ENCODE data around the gene TPRG1L.

Gene TPRG1L

GRCh38 chr1:3590951-3591865, 33.6 kb upstream of the TPRG1L start:
- in situ Hi-C loops (cut with MboI; ENCODE audit: low pct_unique_long_range_greater_than_20kb, low sequenced_read_pairs), result no loop called here
- no peak for DNase-seq

GRCh38 chr1:3593334-3593733, 31.5 kb upstream of the TPRG1L start:
- DNase-seq, result no peak
- in situ Hi-C loops (cut with MboI; ENCODE audit: low pct_unique_long_range_greater_than_20kb, low sequenced_read_pairs), result no loop called here

GRCh38 chr1:3593745-3594144, 31.1 kb upstream of the TPRG1L start:
- in situ Hi-C loops (cut with MboI; ENCODE audit: low pct_unique_long_range_greater_than_20kb, low sequenced_read_pairs), result no loop called here
- DNase-seq, result peak; percentile 72

- no peak for DNase-seq
- in situ Hi-C loops (cut with MboI; ENCODE audit: low pct_unique_long_range_greater_than_20kb, low sequenced_read_pairs), result no loop called here
Measured at GRCh38 chr1:3594706-3595377, 30.0 kb upstream of the TPRG1L start.

- in situ Hi-C loops (cut with MboI; ENCODE audit: low pct_unique_long_range_greater_than_20kb, low sequenced_read_pairs), result no loop called here
- no peak for DNase-seq
Measured at GRCh38 chr1:3595949-3596348, 28.9 kb upstream of the TPRG1L start.

- no peak for DNase-seq
- in situ Hi-C loops (cut with MboI; ENCODE audit: low pct_unique_long_range_greater_than_20kb, low sequenced_read_pairs), result no loop called here
Measured at GRCh38 chr1:3596663-3597598, 27.9 kb upstream of the TPRG1L start.

GRCh38 chr1:3597599-3597964, 27.2 kb upstream of the TPRG1L start:
- in situ Hi-C loops (cut with MboI; ENCODE audit: low pct_unique_long_range_greater_than_20kb, low sequenced_read_pairs), result no loop called here

GRCh38 chr1:3598051-3598491, 26.7 kb upstream of the TPRG1L start:
- DNase-seq, result no peak
- in situ Hi-C loops (cut with MboI; ENCODE audit: low pct_unique_long_range_greater_than_20kb, low sequenced_read_pairs), result no loop called here

More at GRCh38 chr1:3597599-3597964, 27.2 kb upstream of the TPRG1L start:
- peak; percentile 91 for DNase-seq

GRCh38 chr1:3598522-3599285, 26.1 kb upstream of the TPRG1L start:
- in situ Hi-C loops (cut with MboI; ENCODE audit: low pct_unique_long_range_greater_than_20kb, low sequenced_read_pairs), result no loop called here
- no peak for DNase-seq

- no peak for DNase-seq
- in situ Hi-C loops (cut with MboI; ENCODE audit: low pct_unique_long_range_greater_than_20kb, low sequenced_read_pairs), result no loop called here
Measured at GRCh38 chr1:3599286-3599811, 25.5 kb upstream of the TPRG1L start.

GRCh38 chr1:3599816-3600215, 25.0 kb upstream of the TPRG1L start:
- DNase-seq, result no peak
- in situ Hi-C loops (cut with MboI; ENCODE audit: low pct_unique_long_range_greater_than_20kb, low sequenced_read_pairs), result no loop called here

GRCh38 chr1:3600354-3600753, 24.5 kb upstream of the TPRG1L start:
- in situ Hi-C loops (cut with MboI; ENCODE audit: low pct_unique_long_range_greater_than_20kb, low sequenced_read_pairs), result no loop called here
- DNase-seq, result no peak

- in situ Hi-C loops (cut with MboI; ENCODE audit: low pct_unique_long_range_greater_than_20kb, low sequenced_read_pairs), result no loop called here
- DNase-seq, result no peak
Measured at GRCh38 chr1:3601743-3602142, 23.1 kb upstream of the TPRG1L start.

- in situ Hi-C loops (cut with MboI; ENCODE audit: low pct_unique_long_range_greater_than_20kb, low sequenced_read_pairs), result no loop called here
- no peak for DNase-seq
Measured at GRCh38 chr1:3602375-3602774, 22.4 kb upstream of the TPRG1L start.

GRCh38 chr1:3603156-3603555, 21.7 kb upstream of the TPRG1L start:
- in situ Hi-C loops (cut with MboI; ENCODE audit: low pct_unique_long_range_greater_than_20kb, low sequenced_read_pairs), result no loop called here
- no peak for DNase-seq

- DNase-seq, result no peak
- in situ Hi-C loops (cut with MboI; ENCODE audit: low pct_unique_long_range_greater_than_20kb, low sequenced_read_pairs), result no loop called here
Measured at GRCh38 chr1:3603571-3604467, 21.0 kb upstream of the TPRG1L start.

- in situ Hi-C loops (cut with MboI; ENCODE audit: low pct_unique_long_range_greater_than_20kb, low sequenced_read_pairs), result no loop called here
Measured at GRCh38 chr1:3604468-3604974, 20.3 kb upstream of the TPRG1L start.

More at GRCh38 chr1:3604468-3604974, 20.3 kb upstream of the TPRG1L start:
- DNase-seq, result no peak
